ENCODE measurements around the gene PRDX1.

The PRDX1 gene

GRCh38 chr1:45541193-45541592 is 19.5 kb upstream of the PRDX1 start:
- Histone ChIP-seq H3K79me2 (ENCODE audit: control insufficient read depth, low read length) (no peaks in the 10 kb centered on the region), H3K9me2 (replicated peaks; ENCODE audit: control insufficient read depth, low read length) (no peaks in the 10 kb centered on the region), H3F3A (ENCODE audit: control insufficient read depth, insufficient read depth) (peaks cover 14% of the 10 kb centered on the region), H3K4me3 (ENCODE audit: low read length) (no peak overlapping the region), H4K20me1 (ENCODE audit: control insufficient read depth, insufficient read depth, low read depth, low read length) (no peaks in the 10 kb centered on the region), H3K27ac (ENCODE audit: low read depth, low read length) (no peak overlapping the region), H3K4me2 (ENCODE audit: low read length) (no peak overlapping the region), H3K27me3 (ENCODE audit: control insufficient read depth, low read length) (no peaks in the 10 kb centered on the region), H3K36me3 (ENCODE audit: control insufficient read depth, low read length) (no peaks in the 10 kb centered on the region), H3K9me3 (ENCODE audit: control insufficient read depth, insufficient read depth, low read length) (no peaks in the 10 kb centered on the region), H3K4me1 (ENCODE audit: control insufficient read depth, low read length) (peaks cover 44% of the 10 kb centered on the region)
- TF ChIP-seq CTCF (IDR thresholded peaks at IDR 0.05; ENCODE audit: low read depth, low read length, poor library complexity, severe bottlenecking) = no peak

GRCh38 chr1:45536886-45537285 is 15.2 kb upstream of the PRDX1 start:
- peaks cover 3% of the 10 kb centered on the region; the same call in 1 of the 2 replicates for H3K4me1 ChIP-seq (ENCODE audit: control insufficient read depth, low read length)
- H3K9me3 ChIP-seq (ENCODE audit: control insufficient read depth, insufficient read depth, low read length) = no peaks in the 10 kb centered on the region
- TF ChIP-seq EZH2phosphoT487 (IDR thresholded peaks at IDR 0.05; ENCODE audit: borderline replicate concordance, low read length) (no peak), CTCF (IDR thresholded peaks at IDR 0.05; ENCODE audit: low read depth, low read length, poor library complexity, severe bottlenecking) (no peak)
- H3K36me3 ChIP-seq (ENCODE audit: control insufficient read depth, low read length) = no peaks in the 10 kb centered on the region
- no peak overlapping the region for H3K4me3 ChIP-seq (ENCODE audit: low read length)
- 0 out of 2 replicates have a peak, but pooled peaks cover 2% of the 10 kb centered on the region for H3F3A ChIP-seq (ENCODE audit: control insufficient read depth, insufficient read depth)
- H3K27me3 ChIP-seq (ENCODE audit: control insufficient read depth, low read length) = peaks cover 5% of the 10 kb centered on the region; the same call in 1 of the 2 replicates
- H3K4me2 ChIP-seq (ENCODE audit: low read length) = no peak overlapping the region
- H3K79me2 ChIP-seq (ENCODE audit: control insufficient read depth, low read length) = no peaks in the 10 kb centered on the region
- H4K20me1 ChIP-seq (ENCODE audit: control insufficient read depth, insufficient read depth, low read depth, low read length) = no peaks in the 10 kb centered on the region
- no peaks in the 10 kb centered on the region for H3K9me2 ChIP-seq (replicated peaks; ENCODE audit: control insufficient read depth, low read length)
- H3K27ac ChIP-seq (ENCODE audit: low read depth, low read length) = no peak overlapping the region

GRCh38 chr1:45535988-45536766 is 14.5 kb upstream of the PRDX1 start:
- H3K27me3 ChIP-seq (ENCODE audit: control insufficient read depth, low read length) = peaks cover 5% of the 10 kb centered on the region; the same call in 1 of the 2 replicates
- no peak overlapping the region for H3K27ac ChIP-seq (ENCODE audit: low read depth, low read length)
- no peak overlapping the region for H3K4me2 ChIP-seq (ENCODE audit: low read length)
- TF ChIP-seq EZH2phosphoT487 (IDR thresholded peaks at IDR 0.05; ENCODE audit: borderline replicate concordance, low read length) = no peak
- TF ChIP-seq CTCF (IDR thresholded peaks at IDR 0.05; ENCODE audit: low read depth, low read length, poor library complexity, severe bottlenecking) = no peak
- no peaks in the 10 kb centered on the region for H4K20me1 ChIP-seq (ENCODE audit: control insufficient read depth, insufficient read depth, low read depth, low read length)
- H3K4me1 ChIP-seq (ENCODE audit: control insufficient read depth, low read length) = no peaks in the 10 kb centered on the region
- H3F3A ChIP-seq (ENCODE audit: control insufficient read depth, insufficient read depth) = 0 out of 2 replicates have a peak, but pooled peaks cover 2% of the 10 kb centered on the region
- H3K9me3 ChIP-seq (ENCODE audit: control insufficient read depth, insufficient read depth, low read length) = no peaks in the 10 kb centered on the region
- H3K4me3 ChIP-seq (ENCODE audit: low read length) = no peak overlapping the region
- no peaks in the 10 kb centered on the region for H3K79me2 ChIP-seq (ENCODE audit: control insufficient read depth, low read length)
- H3K9me2 ChIP-seq (replicated peaks; ENCODE audit: control insufficient read depth, low read length) = no peaks in the 10 kb centered on the region
- no peaks in the 10 kb centered on the region for H3K36me3 ChIP-seq (ENCODE audit: control insufficient read depth, low read length)
